ENCODE data around the gene DDX27. TPM values are rescaled to one million over a fixed set of nuclear protein-coding genes. Genes with fewer than 3 reads are reported as not detected.

The DDX27 gene
- total and polyA plus RNA-seq, 2 of the 13 experiments (the other 11 are each of a cell fraction or from before 2014, with no cell fraction given): 42.6 to 72.8 TPM

DNA sequence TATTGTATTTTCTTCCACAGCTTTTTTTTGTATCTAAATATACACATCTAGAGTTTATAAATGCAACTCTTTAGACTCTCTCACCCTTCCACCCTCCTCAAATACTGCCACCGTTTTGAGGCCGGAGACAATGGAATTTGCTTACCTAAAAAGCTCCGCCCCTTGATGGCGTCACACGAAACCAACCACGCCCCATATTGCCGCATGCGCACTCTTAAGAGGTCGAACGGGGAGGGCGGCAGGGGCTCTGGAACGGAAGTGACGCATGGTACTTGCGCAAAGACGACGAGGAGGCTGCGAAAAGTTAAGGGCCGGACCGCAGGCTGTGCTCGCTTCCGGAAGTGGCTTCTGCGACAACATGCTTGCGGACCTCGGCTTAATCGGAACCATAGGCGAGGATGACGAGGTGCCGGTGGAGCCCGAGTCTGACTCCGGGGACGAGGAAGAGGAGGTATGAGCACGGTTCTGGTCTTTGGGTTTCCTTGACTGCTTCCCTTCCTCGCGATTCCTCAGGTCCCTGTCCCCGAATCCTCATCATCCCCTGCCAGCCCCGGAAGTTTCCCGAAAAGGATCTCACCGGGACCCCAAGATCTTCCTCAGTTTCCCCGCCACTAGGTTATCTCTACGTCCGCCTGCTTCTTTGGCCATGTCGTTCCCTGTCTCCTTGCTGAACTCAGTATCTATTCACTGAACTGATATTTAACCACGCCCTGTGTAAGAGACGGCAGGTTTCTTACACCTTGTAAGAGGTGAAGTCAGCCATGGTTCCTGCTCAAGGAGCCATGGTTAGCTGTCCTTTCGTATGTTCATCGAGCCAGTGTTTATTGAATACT, at the start of gene DDX27 (continued):
- TF ChIP-seq TOE1 (CRISPR knock-in tag; IDR thresholded peaks at IDR 0.05) (no peak), CHCHD3 (CRISPR knock-in tag; IDR thresholded peaks at IDR 0.05) (no peak), GZF1 (CRISPR knock-in tag; IDR thresholded peaks at IDR 0.05) (peak; percentile 85; the same call in 1 of the 2 replicates), ZNF335 (CRISPR knock-in tag; IDR thresholded peaks at IDR 0.05) (peak; percentile 60; the same call in 1 of the 2 replicates), HNRNPH1 (optimal IDR thresholded peaks at IDR 0.05; ENCODE audit: low read depth, low read length) (no peak), ZFP1 (CRISPR knock-in tag; IDR thresholded peaks at IDR 0.05) (0 out of 2 replicates have a peak, but pooled peaks have one; percentile 47), ZNF33B (CRISPR knock-in tag; IDR thresholded peaks at IDR 0.05) (peak; percentile 88), ASH2L (IDR thresholded peaks at IDR 0.05; ENCODE audit: insufficient read length, low read depth, low read length) (peak; percentile 91), ZNF619 (CRISPR knock-in tag; IDR thresholded peaks at IDR 0.05) (peak; percentile 90), ZBTB7A (CRISPR knock-in tag; IDR thresholded peaks at IDR 0.05) (no peak; the same call in none of the 2 replicates), ZNF788 (CRISPR knock-in tag; IDR thresholded peaks at IDR 0.05; ENCODE audit: borderline replicate concordance) (peak; percentile 96; the same call in 1 of the 2 replicates), CCAR2 (optimal IDR thresholded peaks at IDR 0.05; ENCODE audit: low read depth, low read length) (no peak), ZBTB38 (CRISPR knock-in tag; IDR thresholded peaks at IDR 0.05) (peak; percentile 88), HNF4G (IDR thresholded peaks at IDR 0.05; ENCODE audit: borderline replicate concordance, low read depth, low read length) (peak; percentile 23; the same call in 1 of the 2 replicates), HNF4G (CRISPR knock-in tag; IDR thresholded peaks at IDR 0.05; ENCODE audit: borderline replicate concordance, low read depth) (no peak), ZC3H4 (CRISPR knock-in tag; IDR thresholded peaks at IDR 0.05; ENCODE audit: borderline replicate concordance) (no peak; the same call in 1 of the 2 replicates)
- TF ChIP-seq, protein P1, sequence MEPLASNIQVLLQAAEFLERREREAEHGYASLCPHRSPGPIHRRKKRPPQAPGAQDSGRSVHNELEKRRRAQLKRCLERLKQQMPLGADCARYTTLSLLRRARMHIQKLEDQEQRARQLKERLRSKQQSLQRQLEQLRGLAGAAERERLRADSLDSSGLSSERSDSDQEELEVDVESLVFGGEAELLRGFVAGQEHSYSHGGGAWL (CRISPR knock-in tag; IDR thresholded peaks at IDR 0.05): peak; percentile 92
- TF ChIP-seq, protein P2, sequence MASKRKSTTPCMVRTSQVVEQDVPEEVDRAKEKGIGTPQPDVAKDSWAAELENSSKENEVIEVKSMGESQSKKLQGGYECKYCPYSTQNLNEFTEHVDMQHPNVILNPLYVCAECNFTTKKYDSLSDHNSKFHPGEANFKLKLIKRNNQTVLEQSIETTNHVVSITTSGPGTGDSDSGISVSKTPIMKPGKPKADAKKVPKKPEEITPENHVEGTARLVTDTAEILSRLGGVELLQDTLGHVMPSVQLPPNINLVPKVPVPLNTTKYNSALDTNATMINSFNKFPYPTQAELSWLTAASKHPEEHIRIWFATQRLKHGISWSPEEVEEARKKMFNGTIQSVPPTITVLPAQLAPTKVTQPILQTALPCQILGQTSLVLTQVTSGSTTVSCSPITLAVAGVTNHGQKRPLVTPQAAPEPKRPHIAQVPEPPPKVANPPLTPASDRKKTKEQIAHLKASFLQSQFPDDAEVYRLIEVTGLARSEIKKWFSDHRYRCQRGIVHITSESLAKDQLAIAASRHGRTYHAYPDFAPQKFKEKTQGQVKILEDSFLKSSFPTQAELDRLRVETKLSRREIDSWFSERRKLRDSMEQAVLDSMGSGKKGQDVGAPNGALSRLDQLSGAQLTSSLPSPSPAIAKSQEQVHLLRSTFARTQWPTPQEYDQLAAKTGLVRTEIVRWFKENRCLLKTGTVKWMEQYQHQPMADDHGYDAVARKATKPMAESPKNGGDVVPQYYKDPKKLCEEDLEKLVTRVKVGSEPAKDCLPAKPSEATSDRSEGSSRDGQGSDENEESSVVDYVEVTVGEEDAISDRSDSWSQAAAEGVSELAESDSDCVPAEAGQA (IDR thresholded peaks at IDR 0.05; ENCODE audit: low read depth): peak; percentile 95
- TF ChIP-seq, protein P2 (CRISPR knock-in tag; IDR thresholded peaks at IDR 0.05; ENCODE audit: borderline replicate concordance): no peak
- TF ChIP-seq, protein P3, sequence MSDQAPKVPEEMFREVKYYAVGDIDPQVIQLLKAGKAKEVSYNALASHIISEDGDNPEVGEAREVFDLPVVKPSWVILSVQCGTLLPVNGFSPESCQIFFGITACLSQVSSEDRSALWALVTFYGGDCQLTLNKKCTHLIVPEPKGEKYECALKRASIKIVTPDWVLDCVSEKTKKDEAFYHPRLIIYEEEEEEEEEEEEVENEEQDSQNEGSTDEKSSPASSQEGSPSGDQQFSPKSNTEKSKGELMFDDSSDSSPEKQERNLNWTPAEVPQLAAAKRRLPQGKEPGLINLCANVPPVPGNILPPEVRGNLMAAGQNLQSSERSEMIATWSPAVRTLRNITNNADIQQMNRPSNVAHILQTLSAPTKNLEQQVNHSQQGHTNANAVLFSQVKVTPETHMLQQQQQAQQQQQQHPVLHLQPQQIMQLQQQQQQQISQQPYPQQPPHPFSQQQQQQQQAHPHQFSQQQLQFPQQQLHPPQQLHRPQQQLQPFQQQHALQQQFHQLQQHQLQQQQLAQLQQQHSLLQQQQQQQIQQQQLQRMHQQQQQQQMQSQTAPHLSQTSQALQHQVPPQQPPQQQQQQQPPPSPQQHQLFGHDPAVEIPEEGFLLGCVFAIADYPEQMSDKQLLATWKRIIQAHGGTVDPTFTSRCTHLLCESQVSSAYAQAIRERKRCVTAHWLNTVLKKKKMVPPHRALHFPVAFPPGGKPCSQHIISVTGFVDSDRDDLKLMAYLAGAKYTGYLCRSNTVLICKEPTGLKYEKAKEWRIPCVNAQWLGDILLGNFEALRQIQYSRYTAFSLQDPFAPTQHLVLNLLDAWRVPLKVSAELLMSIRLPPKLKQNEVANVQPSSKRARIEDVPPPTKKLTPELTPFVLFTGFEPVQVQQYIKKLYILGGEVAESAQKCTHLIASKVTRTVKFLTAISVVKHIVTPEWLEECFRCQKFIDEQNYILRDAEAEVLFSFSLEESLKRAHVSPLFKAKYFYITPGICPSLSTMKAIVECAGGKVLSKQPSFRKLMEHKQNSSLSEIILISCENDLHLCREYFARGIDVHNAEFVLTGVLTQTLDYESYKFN (CRISPR knock-in tag; conservative IDR thresholded peaks at IDR 0.05): peak; percentile 70
